Ovary (tissue), 9 donors: Measurements from ENCODE around the gene RNH1. TPM values are rescaled to one million over a fixed set of nuclear protein-coding genes. Genes with fewer than 3 reads are reported as not detected.

Experiments
- DNase-seq, 5 donors: peaks; one replicate each; pipeline ENCODE4 v3.0.0-alpha.2; 2019 to 2020
- H3K27ac ChIP-seq, 2 donors: fragments of 200-600 bp; one replicate each; pipeline versions ENCODE4 v1.5.1 to v1.8.0; 2019 to 2022
- H3K27me3 ChIP-seq: fragments of 200-600 bp; one replicate; pipeline ENCODE4 v1.8.0; 2022
- H3K36me3 ChIP-seq: fragments of 200-600 bp; sonication (generic); one replicate; pipeline ENCODE4 v1.5.1; 2019
- H3K4me1 ChIP-seq: one replicate; pipeline ENCODE4 v1.8.1; 2013; ENCODE audit warnings: mild to moderate bottlenecking, moderate library complexity; ENCODE audit not compliant: insufficient read depth
- H3K4me3 ChIP-seq: fragments of 200-600 bp; sonication (generic); one replicate; pipeline ENCODE4 v1.5.1; 2017
- H3K9me3 ChIP-seq, 2 donors: fragments of 200-600 bp in 1 of 2; sonication (generic) in 1 of 2; one replicate each; pipeline versions ENCODE4 v1.5.1 to v1.8.1; 2013 to 2019; ENCODE audit warnings: mild to moderate bottlenecking in 1 of 2, moderate library complexity in 1 of 2
- CTCF ChIP-seq, 3 donors: fragments of 450-650 bp in 2 of 3; fragments of 200-600 bp in 1 of 3; IDR thresholded peaks; one replicate each; pipeline versions ENCODE4 v1.5.1 to v1.8.0; 2016 to 2022; ENCODE audit warnings: antibody characterized with exemption in 3 of 3, mild to moderate bottlenecking in 1 of 3
- EP300 ChIP-seq: sonication (generic); formaldehyde crosslinking; IDR thresholded peaks from one replicate; pipeline ENCODE4 v1.6.1; 2017; ENCODE audit warnings: antibody characterized with exemption
- POLR2A ChIP-seq: fragments of 450-650 bp; IDR thresholded peaks from one replicate; pipeline ENCODE4 v1.6.1; 2017; ENCODE audit warnings: antibody characterized with exemption, mild to moderate bottlenecking, moderate library complexity
- WGBS, 3 donors: extraction: QIAGEN DNeasy Blood & Tissue Kit in 1 of 3; methylation state at CpG; one replicate each; pipeline versions ENCODE4 v1.1.5 to v1.1.7; 2013 to 2017; 5-methylcytosine and 5-hydroxymethylcytosine counted together
- intact Hi-C, 4 donors: fragments of 100-400 bp; cut with DNase I; formaldehyde crosslinking; loops; one replicate each; pipeline versions ENCODE4 v1.11.0 to v1.15.1; 2022 to 2023
- polyA plus RNA-seq, 2 donors: library from polyadenylated mRNA; stranded (reverse); fragments of 200-250 nt in 1 of 2; fragments of 350-450 nt in 1 of 2; fragmentation: Illumina TruSeq in 1 of 2; extraction: RNeasy Lipid Tissue Mini Kit (QIAGEN cat#74804) in 1 of 2; gene quantifications; one replicate each; pipeline ENCODE4 v1.2.3, GENCODE V29; 2013 to 2014
- total RNA-seq, 7 donors: library from RNA; depleted of rRNA in 2 of 7; stranded (reverse); fragments of >200 nt in 2 of 7; fragmentation: NEBNext Ultra II Directional in 3 of 7; extraction: Animal tissue kit (Norgen Biotek cat#: 25700) in 3 of 7; gene quantifications; one replicate each; pipeline versions ENCODE4 v1.1.0 to v1.2.4, GENCODE V29; 2016 to 2023
- donor health status: DM: no; HTN: no; CAD: no; lungs with moderate emphysema.
- donor health status: DM: no; HTN: no; CAD: no.
- donor health status: Bipolar disorder and iron deficiency.
- donor health status: DM: yes; HTN: yes; CAD: no.
- donor health status: DM: no; HTN: no; CAD: no.
- donor health status: DM: yes; HTN: yes; CAD: no.

Gene RNH1
- total and polyA plus RNA-seq, 9 donors: 17.4 to 233 (median 156) TPM

GRCh38 chr11:450809-451451, 56.1 kb downstream of the RNH1 start:
- Histone ChIP-seq H3K27ac (peak overlapping the region in 1 of 2 donors; percentile 77), H3K9me3 (no peaks in the 10 kb centered on the region), H3K36me3 (no peaks in the 10 kb centered on the region), H3K27me3 (no peaks in the 10 kb centered on the region), H3K4me3 (peak overlapping the region; percentile 99), H3K4me1 (peaks cover 2% of the 10 kb centered on the region)
- intact Hi-C loops: loop anchor here in 2 of 4 donors (5.0 to 10.0 kb wide), 2 partner anchors 54 to 61 kb away; partner anchors contain the start of gene RNH1 (in 1 of the 2)
- 1 to 2% (median 2%) methylated on average over 27 to 46 of the region's 46 CpGs for WGBS, 3 donors
- no peak for TF ChIP-seq POLR2A
- no peak for TF ChIP-seq EP300
- peak in 1 of 3 donors; percentile 2 for TF ChIP-seq CTCF (IDR thresholded peaks at IDR 0.05)
- DNase-seq: peak; percentile 31 to 64 (median 51)

GRCh38 chr11:449889-450808, 56.9 kb downstream of the RNH1 start, which contains the start of gene PTDSS2:
PTDSS2 (plus strand) TSS chr11:450279; CDS start chr11:450456, 177 bp downstream.
- Histone ChIP-seq H3K36me3 (no peaks in the 10 kb centered on the region), H3K4me1 (peaks cover 2% of the 10 kb centered on the region), H3K9me3 (no peaks in the 10 kb centered on the region), H3K27me3 (no peaks in the 10 kb centered on the region), H3K27ac (peak within 1 kb of the TSS in 1 of 2 donors; percentile 77), H3K4me3 (peak within 1 kb of the TSS; percentile 99)
- intact Hi-C loops: loop anchor here (5.0 to 10.0 kb wide), 4 partner anchors 55 to 213 kb away; partner anchors contain the start of genes IFITM2 (in 1 of the 4), PSMD13 (in 1 of the 4), RNH1 (in 1 of the 4) and SIRT3 (in 1 of the 4)
- TF ChIP-seq EP300 (peak; percentile 68), CTCF (IDR thresholded peaks at IDR 0.05) (peak in 1 of 3 donors; percentile 34), POLR2A (peak; percentile 91)
- WGBS, 3 donors: 0 to 1% (median 0%) methylated on average over 55 to 108 of the region's 108 CpGs
- DNase-seq: peak; percentile 95 to 97 (median 96)

GRCh38 chr11:447923-448731, 58.9 kb downstream of the RNH1 start:
- intact Hi-C loops: loop anchor here in 3 of 4 donors (5.0 kb wide), 3 partner anchors 64 to 211 kb away; partner anchors contain the start of genes IFITM2 (in 1 of the 3), PSMD13 (in 1 of the 3) and SIRT3 (in 1 of the 3)
- Histone ChIP-seq H3K27me3 (no peaks in the 10 kb centered on the region), H3K9me3 (no peaks in the 10 kb centered on the region), H3K36me3 (no peaks in the 10 kb centered on the region), H3K4me1 (peaks cover 2% of the 10 kb centered on the region), H3K4me3 (peak overlapping the region; percentile 71), H3K27ac (peak overlapping the region; percentile 73 to 84)
- WGBS, 3 donors: 1 to 4% (median 2%) methylated on average over 36 to 55 of the region's 55 CpGs
- DNase-seq: peak; percentile 95 to 98 (median 98)
- TF ChIP-seq EP300 (no peak), POLR2A (peak; percentile 90), CTCF (IDR thresholded peaks at IDR 0.05) (peak; percentile 72 to 94 (median 90))
